SK-N-SH (cell line): ENCODE data around the gene ARL8A. TPM values are rescaled to one million over a fixed set of nuclear protein-coding genes. Genes with fewer than 3 reads are reported as not detected.
A peak's percentile ranks its signal among the peaks of the same experiment; 100 is the strongest.
"Not testable (repeated sequence)": the region's sequence is repeated elsewhere in the genome, so short reads cannot be mapped to it uniquely, and the experiment has no call there.

Experiments used
- CTCF ChIA-PET: fragments of 300-600, 350-600 bp; formaldehyde crosslinking; extraction: SDS; loops from one replicate; lab custom pipeline; 2021; lab: Yijun Ruan, JAX
- POLR2A ChIA-PET: fragments of 350-600 bp; sonication (Branson Sonifier 250); formaldehyde crosslinking; extraction: SDS; loops from one replicate; lab custom pipeline; 2020; ENCODE audit warnings: antibody characterized with exemption, inconsistent platforms; lab: Yijun Ruan, JAX
- DNase-seq: peaks from one replicate; pipeline ENCODE4 v3.0.0; 2012
- H2AFZ ChIP-seq: fragments of 200-600 bp; sonication (generic); 2 replicates; pipeline ENCODE4 v1.8.1; 2016; ENCODE audit warnings: antibody characterized with exemption, mild to moderate bottlenecking, low read depth
- H3F3A ChIP-seq: fragments of 200-600 bp; sonication (generic); replicated peaks from 2 replicates; pipeline ENCODE3; 2016; ENCODE audit warnings: antibody characterized with exemption, mild to moderate bottlenecking; ENCODE audit not compliant: insufficient read depth
- H3K27ac ChIP-seq, 2 experiments: fragments of 200-500 bp in 1 of 2; fragments of 200-600 bp in 1 of 2; sonication (Bioruptor generic) in 1 of 2; sonication (generic), shearing (Covaris generic) in 1 of 2; 2 replicates each; pipeline versions ENCODE4 v1.5.1 to v1.6.1; 2014 to 2016; ENCODE audit warnings: low read depth in 2 of 2, inconsistent platforms in 1 of 2, low read length in 1 of 2, mild to moderate bottlenecking in 1 of 2, mixed read lengths in 1 of 2
- H3K27me3 ChIP-seq: fragments of 200-600 bp; sonication (generic), shearing (Covaris generic); 2 replicates; pipeline ENCODE4 v1.6.1; 2016; ENCODE audit warnings: mixed run types; ENCODE audit not compliant: insufficient read depth
- H3K36me3 ChIP-seq, 2 experiments: fragments of 200-500 bp in 1 of 2; fragments of 200-600 bp in 1 of 2; sonication (Bioruptor generic) in 1 of 2; sonication (generic) in 1 of 2; replicated peaks in 1 of 2; 2 replicates each; pipeline versions ENCODE3 to v1.5.1; 2014 to 2016; ENCODE audit warnings: low read length in 1 of 2, mild to moderate bottlenecking in 1 of 2; ENCODE audit not compliant: insufficient read depth in 2 of 2, control insufficient read depth in 1 of 2
- H3K4me1 ChIP-seq, 2 experiments: fragments of 200-500 bp in 1 of 2; fragments of 200-600 bp in 1 of 2; sonication (Bioruptor generic) in 1 of 2; sonication (generic), shearing (Covaris generic) in 1 of 2; 2 replicates each; pipeline versions ENCODE4 v1.5.1 to v1.6.1; 2014 to 2016; ENCODE audit warnings: low read depth in 1 of 2, low read length in 1 of 2, mixed run types in 1 of 2; ENCODE audit not compliant: insufficient read depth in 2 of 2, control insufficient read depth in 1 of 2
- H3K4me2 ChIP-seq: fragments of 200-600 bp; sonication (generic), shearing (Covaris generic); 2 replicates; pipeline ENCODE4 v1.6.1; 2017; ENCODE audit warnings: mixed run types
- H3K4me3 ChIP-seq, 2 experiments: fragments of 200-500 bp in 1 of 2; fragments of 200-600 bp in 1 of 2; sonication (Bioruptor generic) in 1 of 2; sonication (generic), shearing (Covaris generic) in 1 of 2; 2 replicates each; pipeline versions ENCODE4 v1.5.1 to v1.8.1; 2014 to 2016; ENCODE audit warnings: low read depth in 2 of 2, inconsistent platforms in 1 of 2, low read length in 1 of 2, mild to moderate bottlenecking in 1 of 2, mixed read lengths in 1 of 2, moderate library complexity in 1 of 2
- H3K79me2 ChIP-seq: fragments of 200-600 bp; sonication (generic); 2 replicates; pipeline ENCODE4 v1.8.1; 2017; ENCODE audit warnings: mild to moderate bottlenecking; ENCODE audit not compliant: insufficient read depth
- H3K9ac ChIP-seq: fragments of 200-600 bp; sonication (generic); 2 replicates; pipeline ENCODE4 v1.6.1; 2017; ENCODE audit warnings: mixed run types
- H3K9me2 ChIP-seq: fragments of 200-600 bp; sonication (generic); 2 replicates; pipeline ENCODE4 v1.6.1; 2017; ENCODE audit warnings: mixed run types
- H3K9me3 ChIP-seq: fragments of 200-600 bp; sonication (generic); 2 replicates; pipeline ENCODE4 v1.6.1; 2017; ENCODE audit warnings: mixed run types, mild to moderate bottlenecking, moderate library complexity
- H4K20me1 ChIP-seq: fragments of 200-600 bp; sonication (generic); 2 replicates; pipeline ENCODE4 v1.6.1; 2017; ENCODE audit warnings: mild to moderate bottlenecking, mixed run types; ENCODE audit not compliant: insufficient read depth
- CTCF ChIP-seq: fragments of 200-600 bp; sonication (generic); IDR thresholded peaks from 2 replicates; pipeline ENCODE4 v1.6.1; 2017; ENCODE audit warnings: antibody characterized with exemption, mild to moderate bottlenecking, moderate library complexity
- FOSL2 ChIP-seq: IDR thresholded peaks from 2 replicates; pipeline ENCODE4 v1.4.0; 2012; ENCODE audit warnings: low read depth, mild to moderate bottlenecking, moderate library complexity, borderline replicate concordance
- FOXJ3 ChIP-seq: sonication (generic); formaldehyde crosslinking; IDR thresholded peaks from 2 replicates; pipeline ENCODE4 v1.5.1; 2020; ENCODE audit warnings: mild to moderate bottlenecking, missing genetic modification reagents
- IRF3 ChIP-seq: fragments of 150-350 bp; IDR thresholded peaks from 2 replicates; pipeline ENCODE4 v1.6.1; 2016; ENCODE audit warnings: mild to moderate bottlenecking, low read depth, low read length
- MEF2A ChIP-seq: IDR thresholded peaks from 2 replicates; pipeline ENCODE4 v1.4.0; 2012; ENCODE audit warnings: low read depth, borderline replicate concordance
- NFIC ChIP-seq: IDR thresholded peaks from 2 replicates; pipeline ENCODE4 v1.4.0; 2012; ENCODE audit warnings: borderline replicate concordance
- RXRA ChIP-seq: IDR thresholded peaks from 2 replicates; pipeline ENCODE4 v1.4.0; 2012; ENCODE audit warnings: low read depth, mild to moderate bottlenecking, borderline replicate concordance
- TCF12 ChIP-seq: IDR thresholded peaks from 2 replicates; pipeline ENCODE4 v1.4.0; 2012
- TEAD4 ChIP-seq: IDR thresholded peaks from 2 replicates; pipeline ENCODE4 v1.4.0; 2012; ENCODE audit warnings: mild to moderate bottlenecking, borderline replicate concordance; ENCODE audit not compliant: insufficient read depth
- USF1 ChIP-seq: IDR thresholded peaks from 2 replicates; pipeline ENCODE4 v1.4.0; 2012; ENCODE audit warnings: low read depth, borderline replicate concordance
- whole genome bisulfite sequencing: methylation state at CpG from one replicate; pipeline ENCODE4 v1.1.6; 2017; ENCODE audit warnings: low lambda C conversion rate; 5-methylcytosine and 5-hydroxymethylcytosine counted together
- polyA plus RNA-seq, 3 experiments: library from polyadenylated mRNA; depleted of rRNA; stranded (reverse); fragments of >200 nt; gene quantifications; 2 replicates each; pipeline ENCODE4 v1.2.3, GENCODE V29; 2012
- TF ChIP-seq, protein P1 (sequence below): fragments of 150-350 bp; IDR thresholded peaks from 2 replicates; pipeline ENCODE4 v1.6.1; 2017; ENCODE audit warnings: antibody characterized with exemption, low read length, low read depth, borderline replicate concordance
- TF ChIP-seq, protein P2 (sequence below): IDR thresholded peaks from 2 replicates; pipeline ENCODE4; 2012

Gene ARL8A
- polyA plus RNA-seq, 1 of the 3 experiments (the other 2 are of a cell fraction): 66.9 TPM

GRCh38 chr1:202113690-202114300, 30.7 kb downstream of the ARL8A start:
- no peaks in the 10 kb centered on the region for H3K27me3 ChIP-seq
- H3K4me2 ChIP-seq: no peak overlapping the region
- no peak overlapping the region for H2AFZ ChIP-seq
- no peak overlapping the region for H3K4me3 ChIP-seq
- H3K4me1 ChIP-seq: peaks cover 6 to 10% of the 10 kb centered on the region in 2 experiments; a peak in 2 of 4 replicates
- no peak for DNase-seq
- H3K36me3 ChIP-seq: no peaks in the 10 kb centered on the region
- WGBS: 60% methylated on average over 2 of the region's 2 CpGs
- CTCF ChIA-PET: interaction anchor here (0.6 to 4.7 kb wide), 9 partner anchors 8 to 114 kb away, joined by 3 to 27 read pairs (median 5); partner anchors contain the start of genes ELF3 and GPR37L1
- POLR2A ChIA-PET: no interaction called here
- no peaks in the 10 kb centered on the region for H3K9me2 ChIP-seq
- no peak overlapping the region for H3K9ac ChIP-seq
- H3K9me3 ChIP-seq: no peaks in the 10 kb centered on the region
- TF ChIP-seq IRF3: no peak
- TF ChIP-seq CTCF: no peak
- TF ChIP-seq RXRA: no peak
- TF ChIP-seq FOXJ3 (CRISPR knock-in tag): no peak
- no peak for TF ChIP-seq MEF2A
- TF ChIP-seq USF1: no peak
- no peak for TF ChIP-seq TEAD4
- no peaks in the 10 kb centered on the region for H3K79me2 ChIP-seq
- H3K27ac ChIP-seq: no peak overlapping the region
- no peaks in the 10 kb centered on the region for H3F3A ChIP-seq
- H4K20me1 ChIP-seq: no peaks in the 10 kb centered on the region

DNA sequence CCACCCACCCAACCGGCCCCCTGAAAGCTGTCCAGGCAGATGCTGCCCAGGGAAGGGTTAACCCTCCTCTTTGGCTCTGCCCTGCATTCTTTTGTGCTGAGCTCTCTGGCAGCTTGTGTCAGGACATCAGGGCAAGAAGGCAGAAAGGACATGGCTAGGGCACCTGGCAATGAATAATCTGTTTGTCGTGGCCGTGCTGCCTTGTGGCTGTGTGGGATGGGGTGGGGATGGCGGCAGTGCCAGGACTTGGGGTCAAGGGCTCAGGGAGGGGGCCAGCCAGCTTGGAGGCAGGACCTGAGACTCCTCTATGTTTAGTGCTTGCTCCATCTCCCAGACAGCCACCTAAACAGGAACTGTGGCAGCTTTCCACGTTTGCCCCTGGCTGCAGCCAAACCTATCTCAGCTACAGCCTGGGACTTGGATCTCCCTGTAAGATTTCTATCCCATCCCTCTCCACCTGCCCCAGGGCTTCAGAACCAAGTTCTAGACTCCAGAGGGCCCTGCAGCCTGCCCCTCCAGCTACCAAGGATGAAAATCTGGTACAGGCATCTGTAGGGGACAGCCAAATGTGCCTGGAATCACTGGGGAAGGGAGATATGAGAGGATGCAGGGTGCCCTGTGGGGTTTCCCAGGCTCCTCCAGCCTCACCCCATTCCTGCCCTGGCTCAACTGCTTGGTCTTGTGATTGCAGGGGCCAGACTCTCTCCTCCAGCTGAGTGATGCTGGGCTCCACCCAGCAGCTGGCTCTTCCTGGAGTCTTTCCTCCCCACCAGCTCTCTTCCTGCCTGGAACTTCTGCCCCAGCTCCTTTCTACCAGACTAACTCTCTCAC, 31.5 kb downstream of the ARL8A start:
- ChIA-PET CTCF (interaction anchor here (0.6 to 4.7 kb wide), 10 partner anchors 9 to 113 kb away, joined by 3 to 27 read pairs (median 4); partner anchors contain the start of genes ELF3 and GPR37L1), POLR2A (interaction anchor here (0.5 kb wide), 1 partner anchor 152 kb away, joined by 3 read pairs; no protein-coding TSS in a partner anchor)
- Histone ChIP-seq H3K9me3 (no peaks in the 10 kb centered on the region), H4K20me1 (no peaks in the 10 kb centered on the region), H3K27me3 (no peaks in the 10 kb centered on the region), H3K4me2 (peak overlapping the region; percentile 53), H3K27ac (peak overlapping the region in 1 of 2 experiments; percentile 1; a peak in 1 of 4 replicates), H3K79me2 (no peaks in the 10 kb centered on the region), H2AFZ (peak overlapping the region; percentile 46; the same call in 1 of the 2 replicates), H3K36me3 (no peaks in the 10 kb centered on the region), H3K4me3 (no peak overlapping the region), H3K9ac (no peak overlapping the region; the same call in 1 of the 2 replicates), H3K4me1 (peaks cover 6 to 12% of the 10 kb centered on the region in 2 experiments; a peak in 2 of 4 replicates), H3F3A (no peaks in the 10 kb centered on the region), H3K9me2 (no peaks in the 10 kb centered on the region)
- no peak for DNase-seq
- TF ChIP-seq, protein P1, sequence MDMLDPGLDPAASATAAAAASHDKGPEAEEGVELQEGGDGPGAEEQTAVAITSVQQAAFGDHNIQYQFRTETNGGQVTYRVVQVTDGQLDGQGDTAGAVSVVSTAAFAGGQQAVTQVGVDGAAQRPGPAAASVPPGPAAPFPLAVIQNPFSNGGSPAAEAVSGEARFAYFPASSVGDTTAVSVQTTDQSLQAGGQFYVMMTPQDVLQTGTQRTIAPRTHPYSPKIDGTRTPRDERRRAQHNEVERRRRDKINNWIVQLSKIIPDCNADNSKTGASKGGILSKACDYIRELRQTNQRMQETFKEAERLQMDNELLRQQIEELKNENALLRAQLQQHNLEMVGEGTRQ: no peak
- TF ChIP-seq NFIC (peak; percentile 38), RXRA (0 out of 2 replicates have a peak, but pooled peaks have one; percentile 26), TCF12 (peak; percentile 37; the same call in 1 of the 2 replicates), FOSL2 (peak; percentile 5; the same call in 1 of the 2 replicates)
- TF ChIP-seq, protein P2, sequence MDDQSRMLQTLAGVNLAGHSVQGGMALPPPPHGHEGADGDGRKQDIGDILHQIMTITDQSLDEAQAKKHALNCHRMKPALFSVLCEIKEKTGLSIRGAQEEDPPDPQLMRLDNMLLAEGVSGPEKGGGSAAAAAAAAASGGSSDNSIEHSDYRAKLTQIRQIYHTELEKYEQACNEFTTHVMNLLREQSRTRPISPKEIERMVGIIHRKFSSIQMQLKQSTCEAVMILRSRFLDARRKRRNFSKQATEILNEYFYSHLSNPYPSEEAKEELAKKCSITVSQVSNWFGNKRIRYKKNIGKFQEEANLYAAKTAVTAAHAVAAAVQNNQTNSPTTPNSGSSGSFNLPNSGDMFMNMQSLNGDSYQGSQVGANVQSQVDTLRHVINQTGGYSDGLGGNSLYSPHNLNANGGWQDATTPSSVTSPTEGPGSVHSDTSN: 0 out of 2 replicates have a peak, but pooled peaks have one; percentile 30
- WGBS: 52% methylated on average over 2 of the region's 5 CpGs

- DNase-seq, H3K79me2 ChIP-seq, H3K4me3 ChIP-seq, H3K9ac ChIP-seq, H2AFZ ChIP-seq, H3K36me3 ChIP-seq, H3K4me2 ChIP-seq, H3K27me3 ChIP-seq, H3F3A ChIP-seq, POLR2A ChIA-PET, H3K27ac ChIP-seq, H4K20me1 ChIP-seq, H3K9me3 ChIP-seq, H3K9me2 ChIP-seq: not testable (repeated sequence)
- CTCF ChIA-PET: interaction anchor here (1.8 to 4.7 kb wide), 2 partner anchors 24 to 112 kb away, joined by 5 to 27 read pairs; no protein-coding TSS in a partner anchor
- 86% methylated on average over 7 of the region's 7 CpGs for WGBS
- H3K4me1 ChIP-seq: peaks cover 6 to 20% of the 10 kb centered on the region in 2 experiments; a peak in 2 of 4 replicates
Observed at GRCh38 chr1:202111589-202111988, 32.9 kb downstream of the ARL8A start.
